ENCODE measurements around the gene UCP3. TPM values are rescaled to one million over a fixed set of nuclear protein-coding genes. Genes with fewer than 3 reads are reported as not detected.

The UCP3 gene
- total and polyA plus RNA-seq, 2 of the 8 experiments (the other 6 are each of a cell fraction or from before 2014, with no cell fraction given) = 0.85 to 1.3 TPM

GRCh38 chr11:74009675-74010305, 905 bp upstream of the UCP3 start (continued):
- TF ChIP-seq, protein P1, sequence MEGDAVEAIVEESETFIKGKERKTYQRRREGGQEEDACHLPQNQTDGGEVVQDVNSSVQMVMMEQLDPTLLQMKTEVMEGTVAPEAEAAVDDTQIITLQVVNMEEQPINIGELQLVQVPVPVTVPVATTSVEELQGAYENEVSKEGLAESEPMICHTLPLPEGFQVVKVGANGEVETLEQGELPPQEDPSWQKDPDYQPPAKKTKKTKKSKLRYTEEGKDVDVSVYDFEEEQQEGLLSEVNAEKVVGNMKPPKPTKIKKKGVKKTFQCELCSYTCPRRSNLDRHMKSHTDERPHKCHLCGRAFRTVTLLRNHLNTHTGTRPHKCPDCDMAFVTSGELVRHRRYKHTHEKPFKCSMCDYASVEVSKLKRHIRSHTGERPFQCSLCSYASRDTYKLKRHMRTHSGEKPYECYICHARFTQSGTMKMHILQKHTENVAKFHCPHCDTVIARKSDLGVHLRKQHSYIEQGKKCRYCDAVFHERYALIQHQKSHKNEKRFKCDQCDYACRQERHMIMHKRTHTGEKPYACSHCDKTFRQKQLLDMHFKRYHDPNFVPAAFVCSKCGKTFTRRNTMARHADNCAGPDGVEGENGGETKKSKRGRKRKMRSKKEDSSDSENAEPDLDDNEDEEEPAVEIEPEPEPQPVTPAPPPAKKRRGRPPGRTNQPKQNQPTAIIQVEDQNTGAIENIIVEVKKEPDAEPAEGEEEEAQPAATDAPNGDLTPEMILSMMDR (IDR thresholded peaks at IDR 0.05; ENCODE audit: control extremely low read depth in 1 of 3, insufficient read depth in 1 of 3, low read depth in 1 of 3, low read length in 3 of 3) = no peak
- TF ChIP-seq TAF1 (IDR thresholded peaks at IDR 0.05; ENCODE audit: low read depth, low read length) (no peak), SIX5 (IDR thresholded peaks at IDR 0.05; ENCODE audit: low read depth, low read length) (no peak), EGR1 (IDR thresholded peaks at IDR 0.05; ENCODE audit: borderline replicate concordance, low read depth, low read length) (no peak)

Measured in H1 (cell line).